K562 (cell line): ENCODE results near the gene ZDHHC6. TPM values are rescaled to one million over a fixed set of nuclear protein-coding genes. Genes with fewer than 3 reads are reported as not detected.

Experiments used
- ATAC-seq: fragments of 200-7000 bp; cut with Tn5 transposase; 3 replicates; pipeline ENCODE4 v1.9.1; 2020; ENCODE audit warnings: moderate library complexity
- BruUV-seq: library from RNA; stranded (reverse); fragments of 400-500 nt; replicated peaks from 2 replicates; lab custom pipeline; 2021; lab: Mats Ljungman, UMichigan
- CTCF ChIA-PET: fragments of 300-600 bp; formaldehyde crosslinking; extraction: SDS; loops from one replicate; lab custom pipeline; 2021; ENCODE audit warnings: low intra/inter-chr PET ratio; lab: Yijun Ruan, JAX
- POLR2A ChIA-PET: fragments of 300-600, 350-650 bp; sonication (Branson Sonifier 250); formaldehyde crosslinking; extraction: SDS; loops from one replicate; lab custom pipeline; 2021; ENCODE audit warnings: antibody characterized with exemption, inconsistent platforms; lab: Yijun Ruan, JAX
- DNase-seq, 4 experiments: peaks; one replicate each; pipeline versions ENCODE4 v3.0.0 to v3.0.0-alpha.2; 2011 to 2018; ENCODE audit warnings: low spot score in 3 of 4, mixed read lengths in 3 of 4; ENCODE audit errors: extremely low read depth in 1 of 4
- FAIRE-seq: peaks from 2 replicates; lab custom pipeline; 2011; peaks lifted over from hg19 to GRCh38; lab: Jason Lieb, UNC
- H2AFZ ChIP-seq: 2 replicates; pipeline ENCODE4 v1.6.0; 2011; ENCODE audit warnings: low read depth, low read length, control low read depth, inconsistent platforms
- H3K27ac ChIP-seq: fragments of 200-600 bp; 3 replicates; pipeline ENCODE4 v1.8.0; 2011; ENCODE audit warnings: low read depth, mild to moderate bottlenecking, control low read depth, inconsistent platforms, low read length, moderate library complexity, mixed read lengths; ENCODE audit errors: extremely low read depth
- H3K27me3 ChIP-seq, 2 experiments: fragments of 300-600 bp in 1 of 2; 2 replicates in 1 of 2; 3 replicates in 1 of 2; pipeline versions ENCODE4 v1.6.0 to v1.8.0; 2011; ENCODE audit warnings: inconsistent platforms in 2 of 2, low read length in 2 of 2, mild to moderate bottlenecking in 1 of 2, mixed read lengths in 1 of 2, moderate library complexity in 1 of 2; ENCODE audit not compliant: control insufficient read depth in 2 of 2, insufficient read depth in 2 of 2
- H3K36me3 ChIP-seq: fragments of 300-600 bp; 3 replicates; pipeline ENCODE4 v1.8.0; 2011; ENCODE audit warnings: mild to moderate bottlenecking, low read length, inconsistent platforms; ENCODE audit not compliant: control insufficient read depth, insufficient read depth
- H3K4me1 ChIP-seq, 2 experiments: fragments of 200-600 bp in 1 of 2; replicated peaks in 1 of 2; 2 replicates in 1 of 2; 3 replicates in 1 of 2; pipeline versions ENCODE4 v1.5.1 to v1.8.0; 2011; ENCODE audit warnings: inconsistent platforms in 2 of 2, low read length in 2 of 2, mild to moderate bottlenecking in 1 of 2, mixed read lengths in 1 of 2, moderate library complexity in 1 of 2; ENCODE audit not compliant: control insufficient read depth in 2 of 2, insufficient read depth in 2 of 2
- H3K4me2 ChIP-seq: 2 replicates; pipeline ENCODE4 v1.6.1; 2011; ENCODE audit warnings: low read length, control low read depth, inconsistent platforms, mixed read lengths; ENCODE audit not compliant: insufficient read depth
- H3K4me3 ChIP-seq: fragments of 200-600 bp; sonication (generic), shearing (Covaris generic); 2 replicates; pipeline ENCODE4 v1.5.1; 2016; ENCODE audit warnings: control low read depth, inconsistent platforms
- H3K79me2 ChIP-seq: fragments of 200-600 bp; 3 replicates; pipeline ENCODE4 v1.8.0; 2011; ENCODE audit warnings: low read length, inconsistent platforms; ENCODE audit not compliant: control insufficient read depth, insufficient read depth
- H3K9ac ChIP-seq, 2 experiments: 2 replicates each; pipeline versions ENCODE4 v1.6.0 to v1.6.1; 2011; ENCODE audit warnings: low read depth in 2 of 2, low read length in 2 of 2, control low read depth in 1 of 2, inconsistent platforms in 1 of 2, mild to moderate bottlenecking in 1 of 2, mixed read lengths in 1 of 2; ENCODE audit not compliant: insufficient read depth in 1 of 2
- H3K9me1 ChIP-seq: one replicate; pipeline ENCODE4 v1.6.0; 2011; ENCODE audit warnings: inconsistent platforms, mild to moderate bottlenecking, low read length, moderate library complexity; ENCODE audit not compliant: control insufficient read depth, insufficient read depth
- H3K9me3 ChIP-seq: replicated peaks from 2 replicates; pipeline ENCODE4 v1.5.1; 2011; ENCODE audit warnings: low read depth, low read length, inconsistent platforms; ENCODE audit not compliant: control insufficient read depth, insufficient read depth
- H4K20me1 ChIP-seq: replicated peaks from 2 replicates; pipeline ENCODE4 v1.6.1; 2011; ENCODE audit warnings: low read length, inconsistent platforms, mixed read lengths; ENCODE audit not compliant: control insufficient read depth, insufficient read depth
- ARHGAP35 ChIP-seq: fragments of 450-650 bp; IDR thresholded peaks from 2 replicates; pipeline ENCODE4 v1.6.1; 2018; ENCODE audit not compliant: partially characterized antibody
- EGR1 ChIP-seq: fragments of 450-650 bp; conservative IDR thresholded peaks from 2 replicates; pipeline ENCODE4 v1.6.1; 2017; ENCODE audit warnings: mild to moderate bottlenecking
- FOXJ3 ChIP-seq: sonication (generic); formaldehyde crosslinking; IDR thresholded peaks from 2 replicates; pipeline ENCODE4 v1.4.0; 2020; ENCODE audit warnings: mild to moderate bottlenecking, missing genetic modification reagents
- HOXB6 ChIP-seq: fragments of 250-450 bp; sonication (Bioruptor Pico); IDR thresholded peaks from 2 replicates; pipeline ENCODE4 v1.5.1; 2022; ENCODE audit warnings: mild to moderate bottlenecking, borderline replicate concordance
- MCM5 ChIP-seq: fragments of 450-650 bp; IDR thresholded peaks from 2 replicates; pipeline ENCODE4 v1.6.1; 2016; ENCODE audit warnings: low read depth
- MED1 ChIP-seq: sonication (generic); formaldehyde crosslinking; IDR thresholded peaks from 2 replicates; pipeline ENCODE4 v1.8.1; 2023; ENCODE audit warnings: missing genetic modification reagents, borderline replicate concordance
- NFYB ChIP-seq: IDR thresholded peaks from 2 replicates; pipeline ENCODE4 v1.6.1; 2011; ENCODE audit warnings: mild to moderate bottlenecking, moderate library complexity; ENCODE audit not compliant: insufficient read length; ENCODE audit errors: extremely low read depth
- RBM14 ChIP-seq: fragments of 200-400 bp; formaldehyde crosslinking; IDR thresholded peaks from 2 replicates; pipeline ENCODE4 v1.6.1; 2018; ENCODE audit warnings: low read depth, mild to moderate bottlenecking, low read length, moderate library complexity, borderline replicate concordance; ENCODE audit not compliant: insufficient read depth
- SOX6 ChIP-seq: fragments of 450-650 bp; IDR thresholded peaks from 2 replicates; pipeline ENCODE4 v1.6.1; 2014; ENCODE audit warnings: mild to moderate bottlenecking
- ZNF239 ChIP-seq: fragments of 250-450 bp; sonication (Bioruptor Pico); IDR thresholded peaks from 2 replicates; pipeline ENCODE4 v1.4.0; 2020; ENCODE audit warnings: mild to moderate bottlenecking
- WGBS: fragments of 100-300 bp; shearing (Covaris generic); methylation state at CpG from one replicate; pipeline ENCODE4 v1.1.6; 2016; ENCODE audit warnings: low coverage, mixed read lengths; ENCODE audit not compliant: insufficient coverage; ENCODE audit errors: missing lambda C conversion rate; 5-methylcytosine and 5-hydroxymethylcytosine counted together
- in situ Hi-C: fragments of 300-500 bp; cut with MboI; formaldehyde crosslinking; loops from 4 replicates; pipeline ENCODE4 v1.15.0; 2018; ENCODE audit warnings: inconsistent platforms, mixed read lengths
- intact Hi-C: fragments of 100-400 bp; cut with micrococcal nuclease; formaldehyde crosslinking; loops from 2 replicates; pipeline ENCODE4 v1.14.2; 2022
- polyA plus RNA-seq, 8 experiments: library from polyadenylated mRNA; depleted of rRNA in 4 of 8; stranded (reverse) in 5 of 8; unstranded in 3 of 8; fragments of >200 nt; fragmentation: Nextera tagmentation in 2 of 8; fragmentation: Illumina TruSeq in 1 of 8; extraction: Ambion mirVana in 2 of 8; extraction: Trizol in 1 of 8; gene quantifications; 2 replicates each; pipeline versions ENCODE4 v1.2.1 to v1.2.3, GENCODE V29; 2011 to 2014; ENCODE audit warnings: inconsistent platforms in 1 of 8, missing spikeins in 1 of 8
- total RNA-seq, 7 experiments: library from RNA; depleted of rRNA in 6 of 7; stranded (reverse); fragments of >200 nt in 6 of 7; fragmentation: Illumina TruSeq in 2 of 7; extraction: Trizol in 2 of 7; gene quantifications; 2 replicates each; pipeline versions ENCODE4 v1.2.1 to v1.2.3, GENCODE V29; 2011 to 2021; ENCODE audit warnings: low replicate concordance in 1 of 7
- TF ChIP-seq, protein P1 (sequence below), 2 experiments: fragments of 250-450 bp in 1 of 2; fragments of 450-650 bp in 1 of 2; sonication (Bioruptor Pico) in 1 of 2; IDR thresholded peaks; 2 replicates each; pipeline versions ENCODE4 v1.6.1 to v1.8.0; 2016 to 2021; ENCODE audit warnings: mild to moderate bottlenecking in 2 of 2, moderate library complexity in 2 of 2, missing compliant biosample characterization in 1 of 2, missing genetic modification characterization in 1 of 2
- TF ChIP-seq, protein P2 (sequence below): fragments of 450-650 bp; formaldehyde crosslinking; IDR thresholded peaks from 2 replicates; pipeline ENCODE4 v1.4.0; 2020; ENCODE audit warnings: mild to moderate bottlenecking, moderate library complexity
- TF ChIP-seq, protein P3 (sequence below): fragments of 450-650 bp; IDR thresholded peaks from 2 replicates; pipeline ENCODE4 v1.6.1; 2018; ENCODE audit not compliant: partially characterized antibody

ZDHHC6 gene
- total and polyA plus RNA-seq, 9 of the 15 experiments (the other 6 are each of a cell fraction or from before 2014, with no cell fraction given): 13.6 to 30.5 (median 21.5) TPM

DNA sequence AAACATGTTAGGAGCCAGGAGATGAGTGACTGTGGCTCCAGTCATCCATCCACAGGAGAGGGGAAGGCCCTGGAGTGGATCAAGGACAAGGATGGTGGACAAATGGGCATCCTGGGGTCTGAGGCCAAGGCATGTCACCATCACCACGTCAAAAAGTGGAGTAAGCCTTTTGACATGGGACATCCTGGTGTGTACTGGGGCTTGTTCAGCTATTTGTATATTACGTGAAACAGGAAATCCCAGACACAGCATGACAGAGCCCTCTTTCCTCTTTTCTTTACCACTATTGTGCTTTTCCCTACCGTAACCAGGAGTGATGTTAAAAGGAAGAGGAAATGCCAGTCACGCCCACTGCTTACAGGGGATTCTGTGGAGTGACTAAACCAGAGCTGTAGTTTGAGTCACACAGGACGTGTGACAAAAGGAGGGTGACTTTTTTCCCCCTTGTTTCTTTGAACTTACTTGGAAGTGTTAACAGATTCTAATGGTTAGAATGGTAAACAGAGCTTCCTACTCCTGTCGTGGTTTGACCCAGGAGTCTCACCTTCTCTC lies 57.4 kb downstream of the ZDHHC6 start:
- Histone ChIP-seq H3K4me3 (no peak overlapping the region), H3K27ac (no peak overlapping the region), H3K9ac (no peak overlapping the region), H3K4me1 (no peaks in the 10 kb centered on the region; a peak in 3 of 5 replicates), H3K9me3 (no peaks in the 10 kb centered on the region), H4K20me1 (no peaks in the 10 kb centered on the region), H3K4me2 (no peak overlapping the region), H3K9me1 (no peaks in the 10 kb centered on the region), H3K27me3 (peaks cover 0 to under 1% of the 10 kb centered on the region in 2 experiments; a peak in 2 of 5 replicates), H3K79me2 (no peaks in the 10 kb centered on the region), H3K36me3 (no peaks in the 10 kb centered on the region), H2AFZ (0 out of 2 replicates have a peak overlapping the region, but pooled peaks have one; percentile 53)
- ATAC-seq (no peak; the same call in 2 of the 3 replicates), DNase-seq (peak in 1 of 4 experiments; percentile 15), FAIRE-seq (no peak)
- 30% methylated on average over 4 of the region's 6 CpGs for WGBS
- POLR2A ChIA-PET: interaction anchor here (0.7 kb wide), 1 partner anchor 216 kb away, joined by 3 read pairs; no protein-coding TSS in a partner anchor
- CTCF ChIA-PET: no interaction called here
- intact Hi-C loops (no loop called here), in situ Hi-C loops (no loop called here)
- TF ChIP-seq EGR1: peak; percentile 51; the same call in 1 of the 2 replicates
- TF ChIP-seq, protein P1, sequence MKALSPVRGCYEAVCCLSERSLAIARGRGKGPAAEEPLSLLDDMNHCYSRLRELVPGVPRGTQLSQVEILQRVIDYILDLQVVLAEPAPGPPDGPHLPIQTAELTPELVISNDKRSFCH (CRISPR knock-in tag; IDR thresholded peaks at IDR 0.05): no peak
- TF ChIP-seq, protein P1 (tag; IDR thresholded peaks at IDR 0.05): no peak
- no peak for TF ChIP-seq HOXB6 (CRISPR knock-in tag)
- no peak for TF ChIP-seq SOX6
- no peak for TF ChIP-seq FOXJ3
- no peak for TF ChIP-seq ARHGAP35
- no peak for TF ChIP-seq ZNF239
- TF ChIP-seq MCM5: no peak
- TF ChIP-seq MED1 (CRISPR knock-in tag): no peak
- TF ChIP-seq, protein P2, sequence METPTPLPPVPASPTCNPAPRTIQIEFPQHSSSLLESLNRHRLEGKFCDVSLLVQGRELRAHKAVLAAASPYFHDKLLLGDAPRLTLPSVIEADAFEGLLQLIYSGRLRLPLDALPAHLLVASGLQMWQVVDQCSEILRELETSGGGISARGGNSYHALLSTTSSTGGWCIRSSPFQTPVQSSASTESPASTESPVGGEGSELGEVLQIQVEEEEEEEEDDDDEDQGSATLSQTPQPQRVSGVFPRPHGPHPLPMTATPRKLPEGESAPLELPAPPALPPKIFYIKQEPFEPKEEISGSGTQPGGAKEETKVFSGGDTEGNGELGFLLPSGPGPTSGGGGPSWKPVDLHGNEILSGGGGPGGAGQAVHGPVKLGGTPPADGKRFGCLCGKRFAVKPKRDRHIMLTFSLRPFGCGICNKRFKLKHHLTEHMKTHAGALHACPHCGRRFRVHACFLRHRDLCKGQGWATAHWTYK (CRISPR knock-in tag): no peak
- TF ChIP-seq, protein P3, sequence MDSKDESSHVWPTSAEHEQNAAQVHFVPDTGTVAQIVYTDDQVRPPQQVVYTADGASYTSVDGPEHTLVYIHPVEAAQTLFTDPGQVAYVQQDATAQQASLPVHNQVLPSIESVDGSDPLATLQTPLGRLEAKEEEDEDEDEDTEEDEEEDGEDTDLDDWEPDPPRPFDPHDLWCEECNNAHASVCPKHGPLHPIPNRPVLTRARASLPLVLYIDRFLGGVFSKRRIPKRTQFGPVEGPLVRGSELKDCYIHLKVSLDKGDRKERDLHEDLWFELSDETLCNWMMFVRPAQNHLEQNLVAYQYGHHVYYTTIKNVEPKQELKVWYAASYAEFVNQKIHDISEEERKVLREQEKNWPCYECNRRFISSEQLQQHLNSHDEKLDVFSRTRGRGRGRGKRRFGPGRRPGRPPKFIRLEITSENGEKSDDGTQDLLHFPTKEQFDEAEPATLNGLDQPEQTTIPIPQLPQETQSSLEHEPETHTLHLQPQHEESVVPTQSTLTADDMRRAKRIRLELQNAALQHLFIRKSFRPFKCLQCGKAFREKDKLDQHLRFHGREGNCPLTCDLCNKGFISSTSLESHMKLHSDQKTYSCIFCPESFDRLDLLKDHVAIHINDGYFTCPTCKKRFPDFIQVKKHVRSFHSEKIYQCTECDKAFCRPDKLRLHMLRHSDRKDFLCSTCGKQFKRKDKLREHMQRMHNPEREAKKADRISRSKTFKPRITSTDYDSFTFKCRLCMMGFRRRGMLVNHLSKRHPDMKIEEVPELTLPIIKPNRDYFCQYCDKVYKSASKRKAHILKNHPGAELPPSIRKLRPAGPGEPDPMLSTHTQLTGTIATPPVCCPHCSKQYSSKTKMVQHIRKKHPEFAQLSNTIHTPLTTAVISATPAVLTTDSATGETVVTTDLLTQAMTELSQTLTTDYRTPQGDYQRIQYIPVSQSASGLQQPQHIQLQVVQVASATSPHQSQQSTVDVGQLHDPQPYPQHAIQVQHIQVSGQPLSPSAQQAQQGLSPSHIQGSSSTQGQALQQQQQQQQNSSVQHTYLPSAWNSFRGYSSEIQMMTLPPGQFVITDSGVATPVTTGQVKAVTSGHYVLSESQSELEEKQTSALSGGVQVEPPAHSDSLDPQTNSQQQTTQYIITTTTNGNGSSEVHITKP: peak; percentile 60
- TF ChIP-seq RBM14: no peak
- TF ChIP-seq NFYB: no peak
- BruUV-seq: no TSS peak
